ENCODE measurements around the gene SLC52A3.
"Not testable (repeated sequence)": the region's sequence is repeated elsewhere in the genome, so short reads cannot be mapped to it uniquely, and the experiment has no call there.

GRCh38 chr20:800026-800425 lies 31.7 kb upstream of the SLC52A3 start:
- TF ChIP-seq, protein P1, sequence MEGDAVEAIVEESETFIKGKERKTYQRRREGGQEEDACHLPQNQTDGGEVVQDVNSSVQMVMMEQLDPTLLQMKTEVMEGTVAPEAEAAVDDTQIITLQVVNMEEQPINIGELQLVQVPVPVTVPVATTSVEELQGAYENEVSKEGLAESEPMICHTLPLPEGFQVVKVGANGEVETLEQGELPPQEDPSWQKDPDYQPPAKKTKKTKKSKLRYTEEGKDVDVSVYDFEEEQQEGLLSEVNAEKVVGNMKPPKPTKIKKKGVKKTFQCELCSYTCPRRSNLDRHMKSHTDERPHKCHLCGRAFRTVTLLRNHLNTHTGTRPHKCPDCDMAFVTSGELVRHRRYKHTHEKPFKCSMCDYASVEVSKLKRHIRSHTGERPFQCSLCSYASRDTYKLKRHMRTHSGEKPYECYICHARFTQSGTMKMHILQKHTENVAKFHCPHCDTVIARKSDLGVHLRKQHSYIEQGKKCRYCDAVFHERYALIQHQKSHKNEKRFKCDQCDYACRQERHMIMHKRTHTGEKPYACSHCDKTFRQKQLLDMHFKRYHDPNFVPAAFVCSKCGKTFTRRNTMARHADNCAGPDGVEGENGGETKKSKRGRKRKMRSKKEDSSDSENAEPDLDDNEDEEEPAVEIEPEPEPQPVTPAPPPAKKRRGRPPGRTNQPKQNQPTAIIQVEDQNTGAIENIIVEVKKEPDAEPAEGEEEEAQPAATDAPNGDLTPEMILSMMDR (IDR thresholded peaks at IDR 0.05; ENCODE audit: poor library complexity, severe bottlenecking), result not testable (repeated sequence)
- not testable (repeated sequence) for TF ChIP-seq EP300 (conservative IDR thresholded peaks at IDR 0.05; ENCODE audit: poor library complexity, severe bottlenecking); TAF1 (IDR thresholded peaks at IDR 0.05; ENCODE audit: low read depth); POLR2AphosphoS5 (IDR thresholded peaks at IDR 0.05); EZH2 (IDR thresholded peaks at IDR 0.05; ENCODE audit: borderline replicate concordance, insufficient read depth, low read length, poor library complexity, severe bottlenecking); SMC3 (conservative IDR thresholded peaks at IDR 0.05; ENCODE audit: poor library complexity)
- TF ChIP-seq, protein P2, sequence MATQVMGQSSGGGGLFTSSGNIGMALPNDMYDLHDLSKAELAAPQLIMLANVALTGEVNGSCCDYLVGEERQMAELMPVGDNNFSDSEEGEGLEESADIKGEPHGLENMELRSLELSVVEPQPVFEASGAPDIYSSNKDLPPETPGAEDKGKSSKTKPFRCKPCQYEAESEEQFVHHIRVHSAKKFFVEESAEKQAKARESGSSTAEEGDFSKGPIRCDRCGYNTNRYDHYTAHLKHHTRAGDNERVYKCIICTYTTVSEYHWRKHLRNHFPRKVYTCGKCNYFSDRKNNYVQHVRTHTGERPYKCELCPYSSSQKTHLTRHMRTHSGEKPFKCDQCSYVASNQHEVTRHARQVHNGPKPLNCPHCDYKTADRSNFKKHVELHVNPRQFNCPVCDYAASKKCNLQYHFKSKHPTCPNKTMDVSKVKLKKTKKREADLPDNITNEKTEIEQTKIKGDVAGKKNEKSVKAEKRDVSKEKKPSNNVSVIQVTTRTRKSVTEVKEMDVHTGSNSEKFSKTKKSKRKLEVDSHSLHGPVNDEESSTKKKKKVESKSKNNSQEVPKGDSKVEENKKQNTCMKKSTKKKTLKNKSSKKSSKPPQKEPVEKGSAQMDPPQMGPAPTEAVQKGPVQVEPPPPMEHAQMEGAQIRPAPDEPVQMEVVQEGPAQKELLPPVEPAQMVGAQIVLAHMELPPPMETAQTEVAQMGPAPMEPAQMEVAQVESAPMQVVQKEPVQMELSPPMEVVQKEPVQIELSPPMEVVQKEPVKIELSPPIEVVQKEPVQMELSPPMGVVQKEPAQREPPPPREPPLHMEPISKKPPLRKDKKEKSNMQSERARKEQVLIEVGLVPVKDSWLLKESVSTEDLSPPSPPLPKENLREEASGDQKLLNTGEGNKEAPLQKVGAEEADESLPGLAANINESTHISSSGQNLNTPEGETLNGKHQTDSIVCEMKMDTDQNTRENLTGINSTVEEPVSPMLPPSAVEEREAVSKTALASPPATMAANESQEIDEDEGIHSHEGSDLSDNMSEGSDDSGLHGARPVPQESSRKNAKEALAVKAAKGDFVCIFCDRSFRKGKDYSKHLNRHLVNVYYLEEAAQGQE (IDR thresholded peaks at IDR 0.05; ENCODE audit: borderline replicate concordance), result not testable (repeated sequence)
